HepG2 (cell line): Measurements from ENCODE around the gene POU3F3. TPM values are rescaled to one million over a fixed set of nuclear protein-coding genes. Genes with fewer than 3 reads are reported as not detected.
A peak's percentile ranks its signal among the peaks of the same experiment; 100 is the strongest.

Experiments used
- ATAC-seq: fragments of 200-7000 bp; cut with Tn5 transposase; 3 replicates; pipeline ENCODE4 v1.9.1; 2020; ENCODE audit warnings: mild to moderate bottlenecking, moderate library complexity
- BruUV-seq: library from RNA; stranded (reverse); fragments of 400-500 nt; replicated peaks from 2 replicates; lab custom pipeline; 2021; lab: Mats Ljungman, UMichigan
- CTCF ChIA-PET: fragments of 300-600 bp; formaldehyde crosslinking; extraction: SDS; loops from one replicate; lab custom pipeline; 2021; ENCODE audit warnings: low total read pairs, inconsistent platforms, low intra/inter-chr PET ratio; lab: Yijun Ruan, JAX
- POLR2A ChIA-PET: fragments of 350-600 bp; sonication (Branson Sonifier 250); formaldehyde crosslinking; loops from one replicate; lab custom pipeline; 2020; ENCODE audit warnings: antibody characterized with exemption, inconsistent platforms; lab: Yijun Ruan, JAX
- DNase-seq: peaks from one replicate; pipeline ENCODE4 v3.0.0-alpha.2; 2015; ENCODE audit warnings: low spot score
- FAIRE-seq: peaks from 3 replicates; lab custom pipeline; 2011; peaks lifted over from hg19 to GRCh38; lab: Jason Lieb, UNC
- H2AFZ ChIP-seq: one replicate; pipeline ENCODE4 v1.6.1; 2011; ENCODE audit warnings: low read length, inconsistent platforms
- H3K27ac ChIP-seq: fragments of 300-600 bp; 3 replicates; pipeline ENCODE4 v1.8.0; 2011; ENCODE audit warnings: mixed run types, mild to moderate bottlenecking, mixed read lengths, low read length, inconsistent platforms; ENCODE audit not compliant: insufficient read depth; ENCODE audit errors: extremely low read length
- H3K27me3 ChIP-seq, 2 experiments: fragments of 200-600 bp in 1 of 2; 2 replicates in 1 of 2; 3 replicates in 1 of 2; pipeline versions ENCODE4 v1.6.0 to v1.8.0; 2011; ENCODE audit warnings: low read length in 2 of 2, mild to moderate bottlenecking in 2 of 2, moderate library complexity in 2 of 2, inconsistent platforms in 1 of 2; ENCODE audit not compliant: insufficient read depth in 2 of 2, control insufficient read depth in 1 of 2
- H3K36me3 ChIP-seq, 2 experiments: fragments of 200-600 bp in 1 of 2; replicated peaks in 1 of 2; 2 replicates in 1 of 2; 3 replicates in 1 of 2; pipeline versions ENCODE4 v1.5.1 to v1.8.0; 2011; ENCODE audit warnings: low read length in 2 of 2, inconsistent platforms in 1 of 2; ENCODE audit not compliant: insufficient read depth in 2 of 2, control insufficient read depth in 1 of 2
- H3K4me1 ChIP-seq: 2 replicates; pipeline ENCODE4 v1.5.1; 2012; ENCODE audit warnings: low read length, inconsistent platforms; ENCODE audit not compliant: insufficient read depth
- H3K4me2 ChIP-seq: 2 replicates; pipeline ENCODE4 v1.6.0; 2011; ENCODE audit warnings: low read depth, low read length, inconsistent platforms
- H3K4me3 ChIP-seq, 3 experiments: fragments of 200-600 bp in 1 of 3; sonication (generic), shearing (Covaris generic) in 1 of 3; replicated peaks in 1 of 3; 2 replicates each; pipeline ENCODE4 v1.5.1; 2011 to 2016; ENCODE audit warnings: low read length in 3 of 3, inconsistent platforms in 2 of 3, low read depth in 2 of 3, mild to moderate bottlenecking in 2 of 3, control low read depth in 1 of 3, mixed read lengths in 1 of 3; ENCODE audit not compliant: insufficient read depth in 1 of 3
- H3K79me2 ChIP-seq: one replicate; pipeline ENCODE4 v1.6.1; 2011; ENCODE audit warnings: low read length, inconsistent platforms; ENCODE audit not compliant: insufficient read depth
- H3K9ac ChIP-seq: 2 replicates; pipeline ENCODE4 v1.6.0; 2011; ENCODE audit warnings: mild to moderate bottlenecking, low read depth, low read length, inconsistent platforms; ENCODE audit not compliant: insufficient read depth
- H3K9me3 ChIP-seq: 2 replicates; pipeline ENCODE4 v1.5.1; 2012; ENCODE audit warnings: mild to moderate bottlenecking, low read length
- H4K20me1 ChIP-seq: 2 replicates; pipeline ENCODE4 v1.6.0; 2011; ENCODE audit warnings: inconsistent platforms, mild to moderate bottlenecking, low read length, moderate library complexity; ENCODE audit not compliant: insufficient read depth
- DPF2 ChIP-seq: sonication (generic); formaldehyde crosslinking; IDR thresholded peaks from 2 replicates; pipeline ENCODE4 v1.4.0; 2020; ENCODE audit warnings: mild to moderate bottlenecking, low read depth, missing genetic modification reagents, borderline replicate concordance
- FOXC1 ChIP-seq: sonication (generic); formaldehyde crosslinking; IDR thresholded peaks from 2 replicates; pipeline ENCODE4 v1.8.0; 2022; ENCODE audit warnings: mild to moderate bottlenecking, missing genetic modification reagents, borderline replicate concordance
- KLF12 ChIP-seq: sonication (generic); formaldehyde crosslinking; IDR thresholded peaks from 2 replicates; pipeline ENCODE4 v1.4.0; 2020; ENCODE audit warnings: missing genetic modification reagents, borderline replicate concordance
- LCORL ChIP-seq, 2 experiments: fragments of 450-650 bp in 1 of 2; sonication (generic) in 1 of 2; formaldehyde crosslinking in 1 of 2; IDR thresholded peaks; 2 replicates each; pipeline versions ENCODE4 v1.5.0 to v1.6.1; 2017 to 2020; ENCODE audit warnings: antibody characterized with exemption in 1 of 2, missing genetic modification reagents in 1 of 2
- NR2C2 ChIP-seq: sonication (generic); formaldehyde crosslinking; IDR thresholded peaks from 2 replicates; pipeline ENCODE4 v1.4.0; 2020; ENCODE audit warnings: missing genetic modification reagents, mild to moderate bottlenecking, moderate library complexity, borderline replicate concordance
- SRY ChIP-seq: sonication (generic); formaldehyde crosslinking; IDR thresholded peaks from 2 replicates; pipeline ENCODE4 v1.8.0; 2022; ENCODE audit warnings: mild to moderate bottlenecking, missing genetic modification reagents
- STAG1 ChIP-seq: sonication (generic); formaldehyde crosslinking; IDR thresholded peaks from 2 replicates; pipeline ENCODE4 v1.4.0; 2020; ENCODE audit warnings: missing genetic modification reagents
- U2AF2 ChIP-seq: fragments of 200-400 bp; formaldehyde crosslinking; IDR thresholded peaks from 2 replicates; pipeline ENCODE4 v1.6.1; 2017; ENCODE audit warnings: low read depth, mild to moderate bottlenecking, low read length
- ZBTB38 ChIP-seq: sonication (generic); formaldehyde crosslinking; IDR thresholded peaks from 2 replicates; pipeline ENCODE4 v1.5.1; 2020; ENCODE audit warnings: mild to moderate bottlenecking, missing genetic modification reagents
- ZFP36L2 ChIP-seq: sonication (generic); formaldehyde crosslinking; IDR thresholded peaks from 2 replicates; pipeline ENCODE4 v1.4.0; 2020; ENCODE audit warnings: missing genetic modification reagents
- ZIK1 ChIP-seq: sonication (generic); formaldehyde crosslinking; IDR thresholded peaks from 2 replicates; pipeline ENCODE4 v1.5.0; 2020; ENCODE audit warnings: mild to moderate bottlenecking, low read depth, missing genetic modification reagents, borderline replicate concordance
- ZNF468 ChIP-seq: sonication (generic); formaldehyde crosslinking; IDR thresholded peaks from 2 replicates; pipeline ENCODE4 v1.8.0; 2022; ENCODE audit warnings: mild to moderate bottlenecking, moderate library complexity, missing genetic modification reagents
- ZNF501 ChIP-seq: sonication (generic); formaldehyde crosslinking; IDR thresholded peaks from 2 replicates; pipeline ENCODE4 v1.5.1; 2020; ENCODE audit warnings: mild to moderate bottlenecking, moderate library complexity, missing genetic modification reagents
- ZNF572 ChIP-seq: sonication (generic); formaldehyde crosslinking; IDR thresholded peaks from 2 replicates; pipeline ENCODE4 v1.5.1; 2020; ENCODE audit warnings: mild to moderate bottlenecking, missing genetic modification reagents
- ZNF747 ChIP-seq: sonication (generic); formaldehyde crosslinking; IDR thresholded peaks from 2 replicates; pipeline ENCODE4 v1.8.1; 2023; ENCODE audit warnings: missing genetic modification reagents, mild to moderate bottlenecking, borderline replicate concordance
- WGBS: methylation state at CpG from one replicate; pipeline ENCODE4 v1.1.6; 2017; ENCODE audit warnings: low lambda C conversion rate; 5-methylcytosine and 5-hydroxymethylcytosine counted together
- in situ Hi-C: cut with HindIII; loops from 2 replicates; pipeline ENCODE4 v1.10.0; 2017; ENCODE audit warnings: low pct_unique_long_range_greater_than_20kb; ENCODE audit not compliant: extremely low pct_ligation_motif_present
- intact Hi-C: fragments of 100-400 bp; cut with micrococcal nuclease; formaldehyde crosslinking; loops from one replicate; pipeline ENCODE4 v1.10.0; 2022; ENCODE audit not compliant: unreplicated experiment
- polyA plus RNA-seq, 8 experiments: library from polyadenylated mRNA; depleted of rRNA in 3 of 8; stranded (reverse) in 7 of 8; unstranded in 1 of 8; fragments of >200 nt; fragmentation: Illumina TruSeq in 4 of 8; extraction: Trizol in 4 of 8; gene quantifications; 2 replicates each; pipeline versions ENCODE4 v1.2.1 to v1.2.3, GENCODE V29; 2011 to 2016; ENCODE audit warnings: low read depth in 4 of 8, missing spikeins in 1 of 8, mixed read lengths in 1 of 8; ENCODE audit not compliant: insufficient read depth in 1 of 8
- total RNA-seq, 5 experiments: library from RNA; depleted of rRNA; stranded (reverse); fragments of >200 nt; fragmentation: Illumina TruSeq; extraction: Trizol; gene quantifications; 2 replicates each; pipeline ENCODE4 v1.2.3, GENCODE V29; 2016; ENCODE audit warnings: low read depth in 1 of 5
- TF ChIP-seq, protein P1 (sequence below): sonication (generic); formaldehyde crosslinking; IDR thresholded peaks from 2 replicates; pipeline ENCODE4 v1.4.0; 2020; ENCODE audit warnings: missing genetic modification reagents
- TF ChIP-seq, protein P2 (sequence below): sonication (generic); formaldehyde crosslinking; IDR thresholded peaks from 2 replicates; pipeline ENCODE4 v1.5.1; 2020; ENCODE audit warnings: mild to moderate bottlenecking, missing genetic modification reagents, moderate library complexity

POU3F3 gene
- total and polyA plus RNA-seq, 2 of the 13 experiments (the other 11 are each of a cell fraction or from before 2014, with no cell fraction given) = not detected

DNA sequence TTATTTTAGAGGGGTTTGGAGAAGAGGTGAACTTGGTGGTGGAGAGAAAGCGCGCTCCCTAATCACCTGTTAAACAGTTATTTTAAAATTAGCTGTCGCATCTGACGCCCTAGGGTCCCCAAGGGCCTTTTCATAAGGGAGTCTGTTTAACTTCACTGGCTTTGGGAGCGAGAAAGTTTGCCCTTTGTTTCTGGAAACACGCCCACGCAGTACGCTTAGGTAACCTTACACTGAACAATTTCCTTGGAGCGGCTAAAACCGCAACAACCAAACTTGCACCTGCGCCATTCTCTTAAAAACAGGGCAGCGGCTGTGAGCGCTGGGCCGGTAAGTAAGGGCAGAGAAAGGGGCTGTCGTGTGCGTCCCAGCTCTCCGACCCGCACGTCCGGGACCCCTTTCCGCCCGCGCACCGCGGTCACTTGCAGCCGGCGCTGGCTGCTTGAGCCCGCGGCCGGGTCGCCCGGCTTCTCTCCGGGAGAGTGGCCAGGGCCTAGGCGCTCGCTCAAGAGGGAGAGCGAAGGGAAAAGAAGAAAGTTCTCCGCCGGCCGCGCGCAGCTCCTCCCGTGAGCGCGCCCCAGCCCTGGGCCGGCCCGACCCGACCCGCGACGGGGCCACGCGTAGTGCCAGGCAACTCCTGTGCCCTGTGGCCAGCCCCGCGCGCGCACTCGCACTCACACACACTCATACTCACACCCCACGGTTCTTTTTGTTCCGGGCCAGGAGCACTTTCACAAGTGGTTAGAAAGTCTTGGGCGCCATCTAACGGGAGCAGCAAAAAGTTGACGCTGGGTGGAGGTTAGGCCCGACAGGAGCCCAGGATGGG lies 19.2 kb downstream of the POU3F3 start (continued):
- TF ChIP-seq ZNF501 (peak; percentile 76; the same call in 1 of the 2 replicates), ZNF468 (CRISPR knock-in tag) (no peak), ZNF572 (CRISPR knock-in tag) (no peak), NR2C2 (CRISPR knock-in tag) (peak; percentile 74), KLF12 (CRISPR knock-in tag) (0 out of 2 replicates have a peak, but pooled peaks have one; percentile 42), U2AF2 (no peak), ZBTB38 (CRISPR knock-in tag) (0 out of 2 replicates have a peak, but pooled peaks have one; percentile 19)
- TF ChIP-seq, protein P1, sequence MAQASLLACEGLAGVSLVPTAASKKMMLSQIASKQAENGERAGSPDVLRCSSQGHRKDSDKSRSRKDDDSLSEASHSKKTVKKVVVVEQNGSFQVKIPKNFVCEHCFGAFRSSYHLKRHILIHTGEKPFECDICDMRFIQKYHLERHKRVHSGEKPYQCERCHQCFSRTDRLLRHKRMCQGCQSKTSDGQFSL (CRISPR knock-in tag) = 0 out of 2 replicates have a peak, but pooled peaks have one; percentile 27

DNA sequence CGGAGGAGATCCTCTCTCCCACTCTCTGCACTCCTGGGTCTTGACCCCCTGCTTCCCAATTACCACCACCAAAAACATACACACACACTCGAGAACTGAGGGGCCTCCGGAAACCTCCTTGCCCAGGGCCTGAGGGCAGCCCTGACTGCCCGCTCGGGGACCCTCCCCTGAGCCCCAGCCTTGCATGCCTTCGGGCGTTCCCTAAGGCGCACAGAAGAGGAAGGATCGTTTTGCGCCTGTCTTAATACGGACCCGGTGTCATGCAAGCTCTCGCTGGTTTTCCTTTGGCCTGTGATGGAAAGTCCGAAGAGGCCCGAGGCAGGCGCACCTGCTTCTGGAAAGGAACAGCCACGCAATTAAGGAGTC lies 19.8 kb downstream of the POU3F3 start:
- no peak overlapping the region for H2AFZ ChIP-seq
- FAIRE-seq (no peak), DNase-seq (no peak), ATAC-seq (peak; percentile 52)
- H3K4me2 ChIP-seq = peak overlapping the region; percentile 78
- in situ Hi-C loops = no loop called here
- no peak overlapping the region for H3K9ac ChIP-seq
- no peaks in the 10 kb centered on the region for H3K79me2 ChIP-seq
- no peaks in the 10 kb centered on the region for H3K9me3 ChIP-seq
- peaks cover 7% of the 10 kb centered on the region; the same call in 1 of the 2 replicates for H3K4me1 ChIP-seq
- ChIA-PET CTCF (interaction anchor here (1.7 to 2.1 kb wide), 2 partner anchors 915 to 1712 kb away, joined by 7 to 11 read pairs; no protein-coding TSS in a partner anchor), POLR2A (no interaction called here)
- no TSS peak for BruUV-seq
- H3K27ac ChIP-seq = no peak overlapping the region
- intact Hi-C loops = loop anchor here (1.0 kb wide), 2 partner anchors 914 to 1712 kb away; no protein-coding TSS in a partner anchor
- 0 out of 6 replicates have a peak overlapping the region, but pooled peaks of 1 of the 3 experiments have one; percentile 70 for H3K4me3 ChIP-seq
- H3K36me3 ChIP-seq = no peaks in the 10 kb centered on the region
- peaks cover 9 to 61% of the 10 kb centered on the region in 2 experiments for H3K27me3 ChIP-seq
- no peaks in the 10 kb centered on the region for H4K20me1 ChIP-seq
- 28% methylated on average over 17 of the region's 17 CpGs for WGBS
- TF ChIP-seq ZIK1 (no peak), DPF2 (CRISPR knock-in tag) (no peak), LCORL (IDR thresholded peaks at IDR 0.05) (no peak), LCORL (CRISPR knock-in tag; IDR thresholded peaks at IDR 0.05) (no peak), SRY (CRISPR knock-in tag) (0 out of 2 replicates have a peak, but pooled peaks have one; percentile 2), ZFP36L2 (no peak), ZNF747 (CRISPR knock-in tag) (0 out of 2 replicates have a peak, but pooled peaks have one; percentile 3), STAG1 (CRISPR knock-in tag) (no peak), FOXC1 (CRISPR knock-in tag) (0 out of 2 replicates have a peak, but pooled peaks have one; percentile 17)
- TF ChIP-seq, protein P2, sequence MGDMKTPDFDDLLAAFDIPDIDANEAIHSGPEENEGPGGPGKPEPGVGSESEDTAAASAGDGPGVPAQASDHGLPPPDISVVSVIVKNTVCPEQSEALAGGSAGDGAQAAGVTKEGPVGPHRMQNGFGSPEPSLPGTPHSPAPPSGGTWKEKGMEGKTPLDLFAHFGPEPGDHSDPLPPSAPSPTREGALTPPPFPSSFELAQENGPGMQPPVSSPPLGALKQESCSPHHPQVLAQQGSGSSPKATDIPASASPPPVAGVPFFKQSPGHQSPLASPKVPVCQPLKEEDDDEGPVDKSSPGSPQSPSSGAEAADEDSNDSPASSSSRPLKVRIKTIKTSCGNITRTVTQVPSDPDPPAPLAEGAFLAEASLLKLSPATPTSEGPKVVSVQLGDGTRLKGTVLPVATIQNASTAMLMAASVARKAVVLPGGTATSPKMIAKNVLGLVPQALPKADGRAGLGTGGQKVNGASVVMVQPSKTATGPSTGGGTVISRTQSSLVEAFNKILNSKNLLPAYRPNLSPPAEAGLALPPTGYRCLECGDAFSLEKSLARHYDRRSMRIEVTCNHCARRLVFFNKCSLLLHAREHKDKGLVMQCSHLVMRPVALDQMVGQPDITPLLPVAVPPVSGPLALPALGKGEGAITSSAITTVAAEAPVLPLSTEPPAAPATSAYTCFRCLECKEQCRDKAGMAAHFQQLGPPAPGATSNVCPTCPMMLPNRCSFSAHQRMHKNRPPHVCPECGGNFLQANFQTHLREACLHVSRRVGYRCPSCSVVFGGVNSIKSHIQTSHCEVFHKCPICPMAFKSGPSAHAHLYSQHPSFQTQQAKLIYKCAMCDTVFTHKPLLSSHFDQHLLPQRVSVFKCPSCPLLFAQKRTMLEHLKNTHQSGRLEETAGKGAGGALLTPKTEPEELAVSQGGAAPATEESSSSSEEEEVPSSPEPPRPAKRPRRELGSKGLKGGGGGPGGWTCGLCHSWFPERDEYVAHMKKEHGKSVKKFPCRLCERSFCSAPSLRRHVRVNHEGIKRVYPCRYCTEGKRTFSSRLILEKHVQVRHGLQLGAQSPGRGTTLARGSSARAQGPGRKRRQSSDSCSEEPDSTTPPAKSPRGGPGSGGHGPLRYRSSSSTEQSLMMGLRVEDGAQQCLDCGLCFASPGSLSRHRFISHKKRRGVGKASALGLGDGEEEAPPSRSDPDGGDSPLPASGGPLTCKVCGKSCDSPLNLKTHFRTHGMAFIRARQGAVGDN (CRISPR knock-in tag) = peak; percentile 0; the same call in 1 of the 2 replicates
